GM06990 (cell line): ENCODE measurements around the gene HNRNPAB.

Experiments
- DNase-seq: peaks from one replicate; pipeline ENCODE4 v3.0.0-alpha.2; 2011; ENCODE audit not compliant: insufficient read length; ENCODE audit errors: extremely low read depth
- H3K27me3 ChIP-seq: replicated peaks from 2 replicates; pipeline ENCODE4 v1.6.0; 2011; ENCODE audit warnings: low read length; ENCODE audit not compliant: control insufficient read depth, insufficient read depth
- H3K36me3 ChIP-seq: 2 replicates; pipeline ENCODE4 v1.5.1; 2011; ENCODE audit warnings: low read length; ENCODE audit not compliant: control insufficient read depth, insufficient read depth
- H3K4me3 ChIP-seq: replicated peaks from 2 replicates; pipeline ENCODE4 v1.5.1; 2011; ENCODE audit warnings: low read depth, mild to moderate bottlenecking, control low read depth, low read length
- CTCF ChIP-seq: IDR thresholded peaks from 2 replicates; pipeline ENCODE4 v1.5.1; 2011; ENCODE audit warnings: low read length, control low read depth, mild to moderate bottlenecking, inconsistent platforms; ENCODE audit not compliant: insufficient read depth, poor library complexity, severe bottlenecking

Gene HNRNPAB

GRCh38 chr5:178211095-178212048 is 7.0 kb downstream of the HNRNPAB start:
- TF ChIP-seq CTCF: no peak
- DNase-seq: no peak
- Histone ChIP-seq H3K36me3 (peaks cover 72% of the 10 kb centered on the region), H3K27me3 (no peaks in the 10 kb centered on the region), H3K4me3 (no peak overlapping the region)

DNA sequence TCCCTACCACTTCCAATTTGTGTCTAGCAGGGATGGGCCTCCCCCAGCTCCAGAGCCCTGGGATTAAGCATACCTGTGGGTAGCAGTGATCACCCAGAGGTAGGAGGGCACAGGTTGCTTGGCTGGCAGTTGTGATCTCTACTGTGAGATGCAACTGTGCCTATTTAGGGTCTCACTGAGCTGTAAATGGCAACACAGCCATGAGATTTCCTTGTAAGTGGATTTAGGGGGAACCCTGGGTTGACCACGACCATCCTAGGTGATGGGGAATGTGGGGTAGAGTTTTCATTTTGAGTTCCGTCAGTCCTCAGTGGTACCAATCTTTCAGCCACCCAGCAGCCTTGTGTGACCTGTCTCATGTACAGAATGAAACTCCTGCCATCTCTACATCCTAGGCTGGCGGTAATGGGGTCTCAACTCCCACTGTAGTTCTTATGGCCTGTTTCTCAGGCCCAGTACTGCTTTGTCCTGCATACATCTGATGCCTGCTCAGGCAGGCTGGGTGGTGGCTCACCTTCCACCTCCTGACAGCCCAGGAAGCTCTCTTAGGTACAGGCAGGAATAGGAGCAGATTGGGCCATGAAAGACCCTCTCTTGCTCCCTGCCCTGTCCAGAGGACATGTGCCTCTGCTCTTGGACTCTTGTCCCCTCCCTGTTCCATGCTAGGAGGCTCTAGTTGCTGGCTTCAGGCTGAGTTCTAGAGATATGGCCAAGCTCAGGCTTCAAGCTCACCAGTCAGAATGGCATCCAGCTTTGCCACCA is 8.1 kb downstream of the HNRNPAB start:
- H3K4me3 ChIP-seq: no peak overlapping the region
- H3K27me3 ChIP-seq: no peaks in the 10 kb centered on the region
- TF ChIP-seq CTCF: no peak
- peaks cover 63% of the 10 kb centered on the region for H3K36me3 ChIP-seq
- DNase-seq: no peak

- Histone ChIP-seq H3K27me3 (no peaks in the 10 kb centered on the region), H3K36me3 (peaks cover 57% of the 10 kb centered on the region), H3K4me3 (no peak overlapping the region)
- peak; percentile 28 for DNase-seq
- TF ChIP-seq CTCF: no peak
Observed at GRCh38 chr5:178213003-178213461, 8.7 kb downstream of the HNRNPAB start.

- TF ChIP-seq CTCF: no peak
- Histone ChIP-seq H3K4me3 (no peak overlapping the region), H3K27me3 (no peaks in the 10 kb centered on the region), H3K36me3 (peaks cover 54% of the 10 kb centered on the region)
- DNase-seq: no peak
Observed at GRCh38 chr5:178213748-178214151, 9.4 kb downstream of the HNRNPAB start.

- DNase-seq: no peak
- H3K27me3 ChIP-seq: no peaks in the 10 kb centered on the region
- TF ChIP-seq CTCF: no peak
- H3K4me3 ChIP-seq: no peak overlapping the region
- peaks cover 49% of the 10 kb centered on the region for H3K36me3 ChIP-seq
Observed at GRCh38 chr5:178214160-178214803, 9.9 kb downstream of the HNRNPAB start.
